K562 (cell line): ENCODE results near the gene KHDRBS2. TPM values are rescaled to one million over a fixed set of nuclear protein-coding genes. Genes with fewer than 3 reads are reported as not detected.

Experiments used
- ATAC-seq: fragments of 200-7000 bp; cut with Tn5 transposase; 3 replicates; pipeline ENCODE4 v1.9.1; 2020; ENCODE audit warnings: moderate library complexity
- BruUV-seq: library from RNA; stranded (reverse); fragments of 400-500 nt; replicated peaks from 2 replicates; lab custom pipeline; 2021; lab: Mats Ljungman, UMichigan
- CTCF ChIA-PET: fragments of 300-600 bp; formaldehyde crosslinking; extraction: SDS; loops from one replicate; lab custom pipeline; 2021; ENCODE audit warnings: low intra/inter-chr PET ratio; lab: Yijun Ruan, JAX
- POLR2A ChIA-PET: fragments of 300-600, 350-650 bp; sonication (Branson Sonifier 250); formaldehyde crosslinking; extraction: SDS; loops from one replicate; lab custom pipeline; 2021; ENCODE audit warnings: antibody characterized with exemption, inconsistent platforms; lab: Yijun Ruan, JAX
- DNase-seq, 4 experiments: peaks; one replicate each; pipeline versions ENCODE4 v3.0.0 to v3.0.0-alpha.2; 2011 to 2018; ENCODE audit warnings: low spot score in 3 of 4, mixed read lengths in 3 of 4; ENCODE audit errors: extremely low read depth in 1 of 4
- FAIRE-seq: peaks from 2 replicates; lab custom pipeline; 2011; peaks lifted over from hg19 to GRCh38; lab: Jason Lieb, UNC
- H2AFZ ChIP-seq: 2 replicates; pipeline ENCODE4 v1.6.0; 2011; ENCODE audit warnings: low read depth, low read length, control low read depth, inconsistent platforms
- H3K27ac ChIP-seq: fragments of 200-600 bp; 3 replicates; pipeline ENCODE4 v1.8.0; 2011; ENCODE audit warnings: low read depth, mild to moderate bottlenecking, control low read depth, inconsistent platforms, low read length, moderate library complexity, mixed read lengths; ENCODE audit errors: extremely low read depth
- H3K27me3 ChIP-seq, 2 experiments: fragments of 300-600 bp in 1 of 2; 2 replicates in 1 of 2; 3 replicates in 1 of 2; pipeline versions ENCODE4 v1.6.0 to v1.8.0; 2011; ENCODE audit warnings: inconsistent platforms in 2 of 2, low read length in 2 of 2, mild to moderate bottlenecking in 1 of 2, mixed read lengths in 1 of 2, moderate library complexity in 1 of 2; ENCODE audit not compliant: control insufficient read depth in 2 of 2, insufficient read depth in 2 of 2
- H3K36me3 ChIP-seq: fragments of 300-600 bp; 3 replicates; pipeline ENCODE4 v1.8.0; 2011; ENCODE audit warnings: mild to moderate bottlenecking, low read length, inconsistent platforms; ENCODE audit not compliant: control insufficient read depth, insufficient read depth
- H3K4me1 ChIP-seq, 2 experiments: fragments of 200-600 bp in 1 of 2; replicated peaks in 1 of 2; 2 replicates in 1 of 2; 3 replicates in 1 of 2; pipeline versions ENCODE4 v1.5.1 to v1.8.0; 2011; ENCODE audit warnings: inconsistent platforms in 2 of 2, low read length in 2 of 2, mild to moderate bottlenecking in 1 of 2, mixed read lengths in 1 of 2, moderate library complexity in 1 of 2; ENCODE audit not compliant: control insufficient read depth in 2 of 2, insufficient read depth in 2 of 2
- H3K4me2 ChIP-seq: 2 replicates; pipeline ENCODE4 v1.6.1; 2011; ENCODE audit warnings: low read length, control low read depth, inconsistent platforms, mixed read lengths; ENCODE audit not compliant: insufficient read depth
- H3K4me3 ChIP-seq: fragments of 200-600 bp; sonication (generic), shearing (Covaris generic); 2 replicates; pipeline ENCODE4 v1.5.1; 2016; ENCODE audit warnings: control low read depth, inconsistent platforms
- H3K79me2 ChIP-seq: fragments of 200-600 bp; 3 replicates; pipeline ENCODE4 v1.8.0; 2011; ENCODE audit warnings: low read length, inconsistent platforms; ENCODE audit not compliant: control insufficient read depth, insufficient read depth
- H3K9ac ChIP-seq, 2 experiments: 2 replicates each; pipeline versions ENCODE4 v1.6.0 to v1.6.1; 2011; ENCODE audit warnings: low read depth in 2 of 2, low read length in 2 of 2, control low read depth in 1 of 2, inconsistent platforms in 1 of 2, mild to moderate bottlenecking in 1 of 2, mixed read lengths in 1 of 2; ENCODE audit not compliant: insufficient read depth in 1 of 2
- H3K9me1 ChIP-seq: one replicate; pipeline ENCODE4 v1.6.0; 2011; ENCODE audit warnings: inconsistent platforms, mild to moderate bottlenecking, low read length, moderate library complexity; ENCODE audit not compliant: control insufficient read depth, insufficient read depth
- H3K9me3 ChIP-seq: replicated peaks from 2 replicates; pipeline ENCODE4 v1.5.1; 2011; ENCODE audit warnings: low read depth, low read length, inconsistent platforms; ENCODE audit not compliant: control insufficient read depth, insufficient read depth
- H4K20me1 ChIP-seq: replicated peaks from 2 replicates; pipeline ENCODE4 v1.6.1; 2011; ENCODE audit warnings: low read length, inconsistent platforms, mixed read lengths; ENCODE audit not compliant: control insufficient read depth, insufficient read depth
- NELFE ChIP-seq: IDR thresholded peaks from 2 replicates; pipeline ENCODE4 v1.6.1; 2011; ENCODE audit warnings: mild to moderate bottlenecking; ENCODE audit not compliant: insufficient read depth, insufficient read length
- ZMIZ1 ChIP-seq, 2 experiments: fragments of 150-350 bp in 1 of 2; IDR thresholded peaks; 2 replicates each; pipeline ENCODE4 v1.6.1; 2012 to 2016; ENCODE audit warnings: low read depth in 2 of 2, low read length in 2 of 2, mild to moderate bottlenecking in 1 of 2, moderate library complexity in 1 of 2
- WGBS: fragments of 100-300 bp; shearing (Covaris generic); methylation state at CpG from one replicate; pipeline ENCODE4 v1.1.6; 2016; ENCODE audit warnings: low coverage, mixed read lengths; ENCODE audit not compliant: insufficient coverage; ENCODE audit errors: missing lambda C conversion rate; 5-methylcytosine and 5-hydroxymethylcytosine counted together
- in situ Hi-C: fragments of 300-500 bp; cut with MboI; formaldehyde crosslinking; loops from 4 replicates; pipeline ENCODE4 v1.15.0; 2018; ENCODE audit warnings: inconsistent platforms, mixed read lengths
- intact Hi-C: fragments of 100-400 bp; cut with micrococcal nuclease; formaldehyde crosslinking; loops from 2 replicates; pipeline ENCODE4 v1.14.2; 2022
- polyA plus RNA-seq, 8 experiments: library from polyadenylated mRNA; depleted of rRNA in 4 of 8; stranded (reverse) in 5 of 8; unstranded in 3 of 8; fragments of >200 nt; fragmentation: Nextera tagmentation in 2 of 8; fragmentation: Illumina TruSeq in 1 of 8; extraction: Ambion mirVana in 2 of 8; extraction: Trizol in 1 of 8; gene quantifications; 2 replicates each; pipeline versions ENCODE4 v1.2.1 to v1.2.3, GENCODE V29; 2011 to 2014; ENCODE audit warnings: inconsistent platforms in 1 of 8, missing spikeins in 1 of 8
- total RNA-seq, 7 experiments: library from RNA; depleted of rRNA in 6 of 7; stranded (reverse); fragments of >200 nt in 6 of 7; fragmentation: Illumina TruSeq in 2 of 7; extraction: Trizol in 2 of 7; gene quantifications; 2 replicates each; pipeline versions ENCODE4 v1.2.1 to v1.2.3, GENCODE V29; 2011 to 2021; ENCODE audit warnings: low replicate concordance in 1 of 7

The KHDRBS2 gene
- total and polyA plus RNA-seq, 9 of the 15 experiments (the other 6 are each of a cell fraction or from before 2014, with no cell fraction given) = not detected

GRCh38 chr6:61940919-61941318 lies 345.1 kb downstream of the KHDRBS2 start:
- no peak for ATAC-seq
- intact Hi-C loops (no loop called here), in situ Hi-C loops (no loop called here)
- no peaks in the 10 kb centered on the region for H3K36me3 ChIP-seq
- WGBS = 6% methylated on average over 2 of the region's 2 CpGs
- ChIA-PET CTCF (no interaction called here), POLR2A (no interaction called here)
- H3K4me1 ChIP-seq = no peaks in the 10 kb centered on the region
- no peaks in the 10 kb centered on the region for H4K20me1 ChIP-seq
- no peak overlapping the region for H2AFZ ChIP-seq
- H3K27me3 ChIP-seq = no peaks in the 10 kb centered on the region
- H3K9me1 ChIP-seq = no peaks in the 10 kb centered on the region
- TF ChIP-seq NELFE (no peak), ZMIZ1 (IDR thresholded peaks at IDR 0.05; ENCODE audit: low read depth in 2 of 2, low read length in 2 of 2) (no peak)
- no peak overlapping the region for H3K9ac ChIP-seq
- no peak overlapping the region for H3K4me2 ChIP-seq
- no peak overlapping the region for H3K27ac ChIP-seq
- BruUV-seq = no TSS peak
- no peak for FAIRE-seq
- DNase-seq = no peak
- H3K79me2 ChIP-seq = no peaks in the 10 kb centered on the region
- no peak overlapping the region for H3K4me3 ChIP-seq
- H3K9me3 ChIP-seq = no peaks in the 10 kb centered on the region
